Measurements from ENCODE around the gene DEXI. TPM values are rescaled to one million over a fixed set of nuclear protein-coding genes. Genes with fewer than 3 reads are reported as not detected.

Gene DEXI
- total and polyA plus RNA-seq, 4 donors = 41.4 to 60.1 (median 44.4) TPM

DNA sequence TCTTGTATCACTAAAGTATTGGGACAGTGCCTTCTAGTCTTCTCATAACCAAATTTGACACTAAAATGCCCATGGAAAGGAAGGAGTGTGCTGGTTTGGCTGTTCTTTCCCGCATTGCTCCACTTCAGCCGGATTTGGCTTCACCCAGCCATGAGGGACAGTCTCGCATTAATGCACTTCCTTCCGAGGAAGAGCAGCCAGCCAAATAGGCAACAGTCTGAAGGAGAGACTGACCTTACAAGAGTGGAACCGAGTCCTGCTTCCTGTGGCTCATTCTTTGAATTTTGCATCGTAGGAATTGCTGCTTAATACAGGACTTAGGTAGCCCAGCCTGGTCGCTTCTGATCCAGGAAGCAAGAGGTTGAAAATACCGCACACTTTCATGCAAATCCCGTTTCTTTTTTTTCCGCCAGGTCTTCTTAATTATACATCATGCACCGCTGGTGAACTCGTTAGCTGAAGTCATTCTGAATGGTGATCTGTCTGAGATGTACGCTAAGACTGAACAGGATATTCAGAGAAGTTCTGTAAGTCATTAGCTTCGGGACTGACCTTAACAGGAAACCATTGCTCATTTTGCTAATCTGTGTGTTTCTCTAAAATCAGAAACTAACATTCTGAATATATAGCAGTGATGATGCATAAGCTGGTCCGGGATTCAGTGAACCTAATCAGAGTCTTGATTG lies 40.3 kb upstream of the DEXI start:
- Histone ChIP-seq H3K9me3 (ENCODE audit: control insufficient read depth, low read length) (no peaks in the 10 kb centered on the region), H3K36me3 (ENCODE audit: control insufficient read depth in 1 of 2, insufficient read depth in 2 of 2, low read length in 1 of 2) (peaks cover 0 to 2% of the 10 kb centered on the region in 2 donors), H3K27me3 (ENCODE audit: control insufficient read depth in 1 of 2, insufficient read depth in 2 of 2, low read length in 1 of 2) (no peaks in the 10 kb centered on the region), H3K4me3 (ENCODE audit: low read length in 2 of 2) (no peak overlapping the region), H3K4me1 (ENCODE audit: control insufficient read depth in 1 of 2, insufficient read depth in 2 of 2, low read length in 2 of 2) (no peaks in the 10 kb centered on the region), H3K27ac (ENCODE audit: low read depth in 1 of 2, low read length in 2 of 2) (no peak overlapping the region)
- no peak for DNase-seq
- intact Hi-C loops (cut with DNase I) = no loop called here
- peak; percentile 14 for ATAC-seq (ENCODE audit: low FRiP score)
- 79 to 80% methylated on average over 15 of the region's 15 CpGs for WGBS, 2 donors

GRCh38 chr16:10981697-10982216 lies 39.5 kb upstream of the DEXI start:
- no peak overlapping the region for H3K27ac ChIP-seq (ENCODE audit: low read depth in 1 of 2, low read length in 2 of 2)
- no peaks in the 10 kb centered on the region for H3K9me3 ChIP-seq (ENCODE audit: control insufficient read depth, low read length)
- no peak for ATAC-seq (ENCODE audit: low FRiP score)
- peaks cover 0 to 2% of the 10 kb centered on the region in 2 donors for H3K36me3 ChIP-seq (ENCODE audit: control insufficient read depth in 1 of 2, insufficient read depth in 2 of 2, low read length in 1 of 2)
- no peaks in the 10 kb centered on the region for H3K27me3 ChIP-seq (ENCODE audit: control insufficient read depth in 1 of 2, insufficient read depth in 2 of 2, low read length in 1 of 2)
- 89 to 91% methylated on average over 4 of the region's 4 CpGs for WGBS, 2 donors
- no peak overlapping the region for H3K4me3 ChIP-seq (ENCODE audit: low read length in 2 of 2)
- intact Hi-C loops (cut with DNase I) = no loop called here
- no peak for DNase-seq
- H3K4me1 ChIP-seq (ENCODE audit: control insufficient read depth in 1 of 2, insufficient read depth in 2 of 2, low read length in 2 of 2) = no peaks in the 10 kb centered on the region

GRCh38 chr16:10980813-10981212 lies 38.5 kb upstream of the DEXI start:
- H3K9me3 ChIP-seq (ENCODE audit: control insufficient read depth, low read length) = no peaks in the 10 kb centered on the region

DNA sequence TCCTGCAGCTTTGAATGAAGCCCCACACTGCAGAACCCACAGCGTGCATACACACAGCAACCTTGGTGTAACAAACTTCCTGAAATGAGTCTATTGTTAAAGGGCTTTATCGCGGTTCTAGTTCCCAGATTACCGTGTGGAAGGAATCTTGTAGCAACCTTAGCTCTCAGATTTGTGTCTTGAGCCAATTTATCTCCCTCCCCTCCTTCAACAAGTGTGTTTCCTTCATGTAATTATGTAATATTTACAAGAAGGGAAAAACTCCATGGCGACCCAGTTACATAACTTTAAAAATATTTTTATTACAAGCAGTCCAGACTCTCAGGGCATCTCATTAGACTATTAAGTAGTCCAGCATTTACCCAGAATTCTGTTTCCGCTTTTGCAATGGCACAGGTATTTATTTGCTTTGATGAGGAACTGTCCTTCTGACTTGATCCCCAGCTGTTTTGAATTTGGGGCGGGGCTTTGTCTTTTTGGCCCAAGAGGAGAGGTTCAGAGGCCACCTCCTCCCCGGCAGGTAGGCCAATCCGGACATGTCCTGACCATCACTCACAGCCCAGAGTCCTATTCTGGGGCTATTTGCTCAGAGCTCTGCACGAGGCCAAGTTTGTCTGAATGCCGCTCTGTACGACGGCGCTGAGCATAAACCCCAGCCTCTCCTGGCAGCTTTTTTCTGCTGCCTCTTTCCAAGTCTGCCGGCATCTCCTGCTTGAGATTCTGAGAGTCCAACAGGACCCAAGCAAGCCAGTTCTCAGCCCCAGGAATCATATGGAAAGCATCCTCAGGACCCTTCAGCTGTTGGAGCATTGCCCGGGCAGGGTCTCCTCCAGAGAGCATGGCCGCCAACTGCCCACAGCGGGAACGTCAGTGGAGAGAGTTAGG lies 37.7 kb upstream of the DEXI start:
- H3K27me3 ChIP-seq (ENCODE audit: control insufficient read depth in 1 of 2, insufficient read depth in 2 of 2, low read length in 1 of 2) = no peaks in the 10 kb centered on the region
- WGBS, 2 donors = 7 to 9% methylated on average over 19 of the region's 19 CpGs
- intact Hi-C loops (cut with DNase I) = loop anchor here (10.0 kb wide), 2 partner anchors 125 to 145 kb away; no protein-coding TSS in a partner anchor
- no peak overlapping the region for H3K4me3 ChIP-seq (ENCODE audit: low read length in 2 of 2)
- ATAC-seq (ENCODE audit: low FRiP score) (peak; percentile 89), DNase-seq (peak; percentile 79 to 81)
- peaks cover 0 to 2% of the 10 kb centered on the region in 2 donors for H3K36me3 ChIP-seq (ENCODE audit: control insufficient read depth in 1 of 2, insufficient read depth in 2 of 2, low read length in 1 of 2)
- H3K27ac ChIP-seq (ENCODE audit: low read depth in 1 of 2, low read length in 2 of 2) = peak overlapping the region; percentile 43 to 96
- H3K9me3 ChIP-seq (ENCODE audit: control insufficient read depth, low read length) = no peaks in the 10 kb centered on the region
- no peaks in the 10 kb centered on the region for H3K4me1 ChIP-seq (ENCODE audit: control insufficient read depth in 1 of 2, insufficient read depth in 2 of 2, low read length in 2 of 2)

More at GRCh38 chr16:10980813-10981212, 38.5 kb upstream of the DEXI start:
- Histone ChIP-seq H3K4me3 (ENCODE audit: low read length in 2 of 2) (no peak overlapping the region), H3K27me3 (ENCODE audit: control insufficient read depth in 1 of 2, insufficient read depth in 2 of 2, low read length in 1 of 2) (no peaks in the 10 kb centered on the region), H3K4me1 (ENCODE audit: control insufficient read depth in 1 of 2, insufficient read depth in 2 of 2, low read length in 2 of 2) (no peaks in the 10 kb centered on the region), H3K27ac (ENCODE audit: low read depth in 1 of 2, low read length in 2 of 2) (peak overlapping the region in 1 of 2 donors; percentile 54), H3K36me3 (ENCODE audit: control insufficient read depth in 1 of 2, insufficient read depth in 2 of 2, low read length in 1 of 2) (peaks cover 0 to 2% of the 10 kb centered on the region in 2 donors)
- intact Hi-C loops (cut with DNase I) = no loop called here
- DNase-seq (no peak), ATAC-seq (ENCODE audit: low FRiP score) (no peak)
- 51 to 53% methylated on average over 3 of the region's 3 CpGs for WGBS, 2 donors

GRCh38 chr16:10978871-10979446 lies 36.7 kb upstream of the DEXI start:
- no peak for DNase-seq
- no peaks in the 10 kb centered on the region for H3K9me3 ChIP-seq (ENCODE audit: control insufficient read depth, low read length)
- H3K4me3 ChIP-seq (ENCODE audit: low read length in 2 of 2) = no peak overlapping the region
- ATAC-seq (ENCODE audit: low FRiP score) = no peak
- H3K27ac ChIP-seq (ENCODE audit: low read depth in 1 of 2, low read length in 2 of 2) = peak overlapping the region; percentile 61 to 74
- intact Hi-C loops (cut with DNase I) = loop anchor here (10.0 kb wide), 2 partner anchors 126 to 146 kb away; no protein-coding TSS in a partner anchor
- H3K36me3 ChIP-seq (ENCODE audit: control insufficient read depth in 1 of 2, insufficient read depth in 2 of 2, low read length in 1 of 2) = peaks cover 0 to 2% of the 10 kb centered on the region in 2 donors
- H3K4me1 ChIP-seq (ENCODE audit: control insufficient read depth in 1 of 2, insufficient read depth in 2 of 2, low read length in 2 of 2) = no peaks in the 10 kb centered on the region
- 81 to 86% methylated on average over 14 of the region's 14 CpGs for WGBS, 2 donors
- no peaks in the 10 kb centered on the region for H3K27me3 ChIP-seq (ENCODE audit: control insufficient read depth in 1 of 2, insufficient read depth in 2 of 2, low read length in 1 of 2)

DNA sequence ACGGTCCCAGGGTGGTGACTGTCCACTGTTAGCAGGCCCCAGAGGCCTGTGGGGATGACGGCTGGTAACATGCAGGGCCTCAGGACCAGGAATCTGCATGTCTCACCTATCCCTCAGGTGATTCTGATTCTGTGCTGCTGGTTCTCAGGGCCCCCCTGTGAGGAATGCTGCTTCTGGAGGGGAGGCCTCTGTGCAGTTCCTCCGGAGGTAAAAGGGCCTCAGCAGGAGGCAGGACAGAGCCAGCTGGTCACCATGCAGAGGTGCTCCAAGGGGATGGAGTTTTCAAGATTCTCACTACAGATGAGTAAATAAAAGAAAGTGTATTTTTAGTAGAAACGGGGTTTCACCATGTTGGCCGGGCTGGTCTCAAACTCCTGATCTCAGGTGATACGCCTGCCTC lies 35.9 kb upstream of the DEXI start:
- Histone ChIP-seq H3K9me3 (ENCODE audit: control insufficient read depth, low read length) (no peaks in the 10 kb centered on the region), H3K4me1 (ENCODE audit: control insufficient read depth in 1 of 2, insufficient read depth in 2 of 2, low read length in 2 of 2) (no peaks in the 10 kb centered on the region), H3K27ac (ENCODE audit: low read depth in 1 of 2, low read length in 2 of 2) (no peak overlapping the region), H3K36me3 (ENCODE audit: control insufficient read depth in 1 of 2, insufficient read depth in 2 of 2, low read length in 1 of 2) (peaks cover 0 to 2% of the 10 kb centered on the region in 2 donors), H3K27me3 (ENCODE audit: control insufficient read depth in 1 of 2, insufficient read depth in 2 of 2, low read length in 1 of 2) (no peaks in the 10 kb centered on the region), H3K4me3 (ENCODE audit: low read length in 2 of 2) (no peak overlapping the region)
- 92 to 93% methylated on average over 6 of the region's 6 CpGs for WGBS, 2 donors
- DNase-seq = no peak
- no peak for ATAC-seq (ENCODE audit: low FRiP score)
- intact Hi-C loops (cut with DNase I) = loop anchor here (10.0 kb wide), 2 partner anchors 127 to 147 kb away; no protein-coding TSS in a partner anchor

DNA sequence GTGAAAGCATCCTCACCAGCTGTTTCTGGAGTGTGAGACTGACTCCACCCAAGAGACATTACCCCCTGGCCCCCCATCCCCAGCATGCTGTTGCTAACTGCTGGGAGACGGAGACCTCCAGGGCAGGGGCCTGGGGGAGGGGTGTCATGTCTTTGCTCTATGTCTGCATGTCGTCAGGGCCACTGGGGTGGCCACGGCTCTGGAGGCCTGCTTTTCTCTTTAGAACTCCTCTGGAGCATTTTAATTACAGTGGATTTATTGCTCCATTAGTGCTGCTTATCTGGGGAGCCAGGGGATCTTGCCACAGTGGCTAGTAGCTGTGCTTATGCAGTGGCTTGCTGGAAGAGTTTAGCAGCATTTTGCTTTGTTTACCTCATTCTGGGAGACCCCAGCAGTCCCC lies 34.4 kb upstream of the DEXI start:
- DNase-seq = no peak
- intact Hi-C loops (cut with DNase I) = loop anchor here (10.0 kb wide), 2 partner anchors 128 to 148 kb away; no protein-coding TSS in a partner anchor
- Histone ChIP-seq H3K4me3 (ENCODE audit: low read length in 2 of 2) (no peak overlapping the region), H3K9me3 (ENCODE audit: control insufficient read depth, low read length) (no peaks in the 10 kb centered on the region), H3K27ac (ENCODE audit: low read depth in 1 of 2, low read length in 2 of 2) (no peak overlapping the region), H3K36me3 (ENCODE audit: control insufficient read depth in 1 of 2, insufficient read depth in 2 of 2, low read length in 1 of 2) (peaks cover 0 to 2% of the 10 kb centered on the region in 2 donors), H3K27me3 (ENCODE audit: control insufficient read depth in 1 of 2, insufficient read depth in 2 of 2, low read length in 1 of 2) (no peaks in the 10 kb centered on the region), H3K4me1 (ENCODE audit: control insufficient read depth in 1 of 2, insufficient read depth in 2 of 2, low read length in 2 of 2) (no peaks in the 10 kb centered on the region)
- no peak for ATAC-seq (ENCODE audit: low FRiP score)
- WGBS, 2 donors = 88 to 89% methylated on average over 3 of the region's 3 CpGs

DNA sequence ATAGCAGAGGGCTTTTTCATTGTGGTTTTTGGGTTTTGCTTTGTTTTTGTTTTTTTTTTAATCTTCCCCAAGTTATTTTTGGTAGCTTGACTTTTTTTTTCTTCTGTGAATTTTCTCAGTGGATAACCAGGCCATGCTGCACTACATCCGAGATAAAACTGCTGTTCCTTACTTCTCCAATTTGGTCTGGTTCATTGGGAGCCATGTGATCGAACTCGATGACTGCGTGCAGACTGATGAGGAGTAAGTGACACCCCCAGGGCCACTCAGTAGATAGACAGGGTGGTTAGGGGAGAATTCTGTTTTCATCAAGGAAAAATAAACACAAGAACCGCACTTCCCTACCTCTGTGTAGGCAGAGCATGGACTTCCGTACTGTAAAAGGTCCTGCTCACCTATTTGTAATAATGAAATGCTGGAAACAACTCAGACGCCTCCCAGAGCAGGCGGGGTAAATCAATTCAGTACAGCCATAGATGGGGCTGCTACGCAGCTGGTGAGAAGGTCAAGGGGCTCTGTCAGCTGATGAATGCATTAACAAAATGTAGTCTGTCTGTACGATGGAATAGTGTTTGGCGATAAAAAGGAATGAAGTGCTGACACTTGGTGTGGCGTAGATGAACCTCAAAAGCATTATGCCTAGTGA lies 30.7 kb upstream of the DEXI start:
- DNase-seq = no peak
- WGBS, 2 donors = 49 to 50% methylated on average over 12 of the region's 12 CpGs
- Histone ChIP-seq H3K9me3 (ENCODE audit: control insufficient read depth, low read length) (no peaks in the 10 kb centered on the region), H3K4me1 (ENCODE audit: control insufficient read depth in 1 of 2, insufficient read depth in 2 of 2, low read length in 2 of 2) (no peaks in the 10 kb centered on the region), H3K27ac (ENCODE audit: low read depth in 1 of 2, low read length in 2 of 2) (peak overlapping the region in 1 of 2 donors; percentile 72), H3K36me3 (ENCODE audit: control insufficient read depth in 1 of 2, insufficient read depth in 2 of 2, low read length in 1 of 2) (peaks cover 0 to 2% of the 10 kb centered on the region in 2 donors), H3K4me3 (ENCODE audit: low read length in 2 of 2) (no peak overlapping the region), H3K27me3 (ENCODE audit: control insufficient read depth in 1 of 2, insufficient read depth in 2 of 2, low read length in 1 of 2) (no peaks in the 10 kb centered on the region)
- intact Hi-C loops (cut with DNase I) = loop anchor here (5.0 to 10.0 kb wide), 3 partner anchors 132 to 384 kb away; no protein-coding TSS in a partner anchor
- no peak for ATAC-seq (ENCODE audit: low FRiP score)
